Lung microvascular endothelial cell (primary cell): ENCODE results near the gene ME1. TPM values are rescaled to one million over a fixed set of nuclear protein-coding genes. Genes with fewer than 3 reads are reported as not detected.
"Not testable (repeated sequence)": the region's sequence is repeated elsewhere in the genome, so short reads cannot be mapped to it uniquely, and the experiment has no call there.

ENCODE experiments used
- DNase-seq, 2 donors: peaks; one replicate each; pipeline versions ENCODE4 v3.0.0 to v3.0.0-alpha.2; 2010; ENCODE audit warnings: low read depth in 2 of 2
- total RNA-seq: library from RNA; depleted of rRNA; stranded (reverse); fragments of >200 nt; gene quantifications from 2 replicates; pipeline ENCODE4 v1.2.1, GENCODE V29; 2014

The ME1 gene
- 2.2 and 6.5 TPM in 2 replicates for total RNA-seq

DNA sequence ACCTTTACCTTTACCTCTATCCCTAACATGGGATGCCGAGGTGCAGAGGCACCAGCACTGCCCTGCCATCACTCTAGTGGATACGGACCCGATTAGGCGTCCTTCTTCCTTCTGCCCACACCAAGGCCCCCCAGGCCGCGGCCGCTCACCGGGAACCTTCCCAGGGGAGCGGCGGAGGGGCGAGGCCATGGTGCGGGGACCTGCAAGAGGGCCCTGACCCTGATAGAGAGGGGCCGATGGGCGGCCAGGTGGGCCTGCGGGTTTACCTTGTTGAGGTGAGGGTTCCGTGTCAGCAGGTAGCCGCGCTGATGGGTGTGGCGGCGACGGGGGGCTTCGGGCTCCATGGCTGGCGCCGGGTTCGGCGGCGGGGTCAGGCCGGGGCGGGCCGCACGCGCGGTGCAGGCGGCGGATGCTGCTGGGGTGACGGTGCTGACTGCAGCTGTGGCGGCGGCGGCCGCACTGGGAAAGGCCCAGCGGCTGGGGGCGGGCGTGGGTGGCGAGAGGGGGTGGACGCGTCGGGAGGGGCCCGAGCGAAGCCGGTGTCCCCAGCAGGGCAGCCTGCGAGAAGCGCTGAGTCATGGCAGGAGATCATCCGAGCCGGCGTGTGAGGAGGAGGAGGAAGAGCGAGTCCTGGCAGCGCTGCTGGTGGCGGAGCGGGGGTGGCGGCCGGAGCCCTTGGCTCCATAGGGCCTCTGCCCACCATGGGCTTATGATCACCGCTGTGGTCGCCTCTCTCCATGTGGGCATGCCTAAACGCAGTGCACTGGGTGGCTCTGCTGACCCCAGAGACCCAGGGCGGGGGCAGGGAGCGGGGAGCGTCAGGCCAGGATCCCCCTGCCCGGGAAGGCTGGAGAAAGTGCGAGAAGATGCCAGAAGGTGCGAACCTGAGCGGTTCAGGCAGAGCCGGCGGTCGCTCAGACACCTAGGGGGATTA, at the start of gene ME1:
Gene ME1 (minus strand): TSS at position 441 of the 934 bp plus-strand sequence. CDS start 97 bp downstream, at position 344.
- DNase-seq, result peak; percentile 83 to 87

DNA sequence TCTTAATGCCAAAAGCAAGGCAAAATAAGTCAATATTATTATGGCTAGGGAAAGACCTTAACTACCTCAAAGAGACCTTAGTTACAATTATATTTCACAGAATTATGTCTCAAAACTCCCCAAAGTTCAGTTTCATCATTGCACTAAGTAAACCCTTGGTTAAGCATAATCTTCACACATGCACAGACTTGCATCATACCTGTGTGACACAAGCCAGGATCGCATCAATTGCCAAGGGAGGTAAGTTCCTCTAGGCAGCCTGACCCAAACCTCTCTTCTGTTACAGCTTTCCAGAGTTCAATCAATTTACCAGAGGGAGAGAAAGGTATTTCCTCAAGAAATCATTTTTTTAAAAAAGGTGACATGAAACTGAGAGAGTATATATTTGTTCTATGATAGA, 49.6 kb upstream of the ME1 start:
- no peak for DNase-seq

DNA sequence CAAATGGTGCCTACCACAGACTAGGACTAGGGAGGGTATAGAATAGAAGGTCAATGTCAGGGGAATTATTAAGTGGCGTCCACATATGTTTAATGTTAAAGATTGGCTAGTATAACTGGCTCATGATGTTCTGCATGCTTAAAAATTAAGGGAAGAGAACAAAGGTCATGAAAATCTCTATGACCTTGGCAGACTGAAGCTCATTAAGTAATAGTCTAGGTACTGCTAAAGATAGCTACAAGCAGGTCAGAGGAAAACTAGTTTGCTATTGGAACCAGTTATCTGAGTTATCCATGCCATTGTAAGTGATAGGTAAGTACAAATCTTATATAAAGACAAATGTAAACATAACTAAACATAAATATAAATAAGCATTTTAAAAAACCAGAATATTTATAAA, 48.5 kb upstream of the ME1 start:
- no peak for DNase-seq

DNA sequence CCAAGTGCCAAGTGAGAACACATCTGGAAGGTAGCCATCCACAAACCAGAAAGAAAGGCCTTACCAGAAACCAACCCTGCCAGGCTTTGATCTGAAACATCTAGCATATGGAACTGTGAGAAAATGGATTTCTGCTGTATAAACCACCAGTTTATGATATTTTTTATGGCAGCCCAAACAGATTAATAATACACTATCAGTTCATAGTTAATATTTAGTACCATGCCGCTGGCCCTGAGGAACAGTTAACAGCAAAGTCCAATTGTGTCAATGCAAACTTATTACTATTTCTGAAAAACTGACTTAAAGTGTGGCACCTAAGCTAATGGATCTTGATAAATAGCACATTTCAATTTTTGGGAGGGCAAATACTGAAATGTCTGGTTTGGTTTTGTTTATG, 46.1 kb upstream of the ME1 start:
- no peak for DNase-seq

DNA sequence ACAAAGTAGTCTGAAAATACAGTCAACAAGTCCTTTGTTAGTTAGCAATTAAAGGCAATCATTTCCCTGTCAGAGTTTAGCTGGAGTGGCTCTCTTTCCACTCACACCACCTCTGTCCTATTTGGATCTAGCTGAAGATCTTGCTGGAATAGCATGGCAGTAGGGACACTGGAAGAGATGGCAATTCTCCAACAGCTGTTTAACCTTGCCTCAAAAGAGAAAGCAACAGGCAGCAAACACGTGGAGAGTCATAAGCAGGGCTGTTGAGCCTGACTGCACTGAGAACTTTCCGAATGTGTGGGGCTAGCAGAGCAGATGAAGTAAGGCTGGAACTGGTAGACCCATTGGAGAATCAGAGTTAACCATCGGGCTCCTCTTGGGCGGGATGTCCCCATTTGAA, 43.5 kb upstream of the ME1 start:
- DNase-seq, result peak; percentile 3 to 50

DNA sequence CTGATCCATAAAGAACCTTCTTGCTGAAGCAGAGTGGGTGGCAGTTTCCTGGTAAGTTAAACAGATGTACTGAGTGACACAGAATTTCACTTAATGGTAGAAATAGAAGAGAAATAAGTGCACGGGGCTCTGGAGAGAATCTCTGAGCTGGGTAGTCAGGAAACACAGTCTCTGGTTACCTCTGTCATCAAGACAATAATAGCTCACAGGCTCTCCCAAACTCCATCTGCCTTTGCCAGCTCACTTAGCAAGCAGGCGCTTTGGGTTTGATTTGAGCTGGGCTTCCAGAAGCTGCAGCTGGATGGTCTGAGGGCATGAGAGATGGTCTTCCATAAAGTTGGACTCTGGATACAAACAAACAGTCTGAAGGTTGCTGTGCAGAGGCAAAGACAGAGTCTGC, 41.9 kb upstream of the ME1 start:
- DNase-seq, result no peak

DNA sequence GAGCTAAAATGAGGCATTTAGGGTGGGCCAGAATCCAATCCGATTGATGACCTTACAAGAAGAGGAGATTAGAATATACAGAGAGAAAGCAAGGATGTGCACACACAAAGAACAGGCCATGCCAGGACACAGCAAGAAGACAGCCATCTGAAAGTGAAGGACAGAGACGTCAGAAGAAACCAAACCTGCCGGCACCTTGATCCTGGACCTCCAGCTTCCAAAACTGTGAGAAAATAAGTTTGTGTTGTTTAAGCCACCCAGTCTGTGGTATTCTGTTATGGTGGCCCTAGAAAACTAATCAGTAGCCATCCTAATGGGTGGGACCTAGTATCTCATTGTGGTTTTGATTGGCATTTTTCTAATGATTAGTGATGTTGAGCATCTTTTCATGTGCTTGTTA, 39.7 kb upstream of the ME1 start:
- DNase-seq, result no peak

DNA sequence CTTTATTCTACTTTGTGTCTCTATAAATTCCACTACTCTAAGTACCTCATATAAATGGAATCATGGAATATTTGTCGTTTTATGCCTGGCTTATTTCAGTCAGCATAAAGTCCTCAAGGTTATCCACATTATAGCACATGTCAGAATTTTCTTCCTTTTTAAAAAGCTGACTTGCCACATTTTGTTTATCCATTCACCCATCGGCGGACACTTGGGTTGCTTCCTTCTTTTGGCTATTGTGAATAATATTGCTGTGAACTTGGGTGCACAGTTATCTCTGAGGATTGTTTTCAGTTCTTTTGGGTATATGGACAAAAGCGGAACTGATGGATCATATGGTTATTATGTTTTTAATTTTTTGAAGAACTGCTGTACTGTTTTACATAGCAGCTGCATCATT, 39.1 kb upstream of the ME1 start:
- no peak for DNase-seq

DNA sequence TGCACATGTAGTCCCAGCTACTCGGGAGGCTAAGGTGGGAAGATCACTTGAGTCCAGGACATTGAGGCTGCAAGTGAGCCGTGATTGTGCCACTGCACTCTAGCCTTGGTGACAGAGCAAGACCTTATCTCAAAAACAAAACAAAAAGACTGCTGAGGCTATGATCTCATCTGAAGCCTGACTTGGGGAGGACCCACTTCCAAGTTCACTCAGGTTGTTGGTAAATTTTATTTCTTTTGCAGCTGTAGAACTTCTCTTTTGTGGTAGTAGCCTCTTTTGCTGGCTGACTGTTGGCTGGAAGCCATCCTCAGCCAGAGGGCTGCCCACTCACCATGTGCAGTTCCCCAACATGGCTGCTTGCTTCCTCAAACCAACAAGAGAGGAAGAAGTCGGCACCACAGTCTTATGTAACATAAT, 36.8 kb upstream of the ME1 start:
- DNase-seq, result no peak

DNA sequence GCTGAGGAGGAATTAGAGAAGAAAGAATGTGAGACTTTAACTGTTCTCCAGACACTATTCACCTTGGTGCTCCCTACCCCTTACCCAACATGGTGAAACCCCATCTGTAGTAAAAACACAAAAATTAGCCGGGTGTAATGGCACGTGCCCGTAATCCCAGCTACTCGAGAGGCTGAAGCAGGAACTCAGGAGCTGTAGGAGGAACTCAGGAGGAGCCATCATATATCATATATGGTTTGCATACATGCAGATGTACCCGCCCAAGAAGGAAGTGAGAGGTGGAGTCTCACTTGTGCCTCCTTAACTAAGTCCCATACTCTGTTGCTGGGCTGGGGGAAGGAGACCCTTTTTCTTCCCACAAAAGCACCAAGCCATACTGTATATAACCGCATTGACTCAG, 35.5 kb upstream of the ME1 start:
- no peak for DNase-seq

DNA sequence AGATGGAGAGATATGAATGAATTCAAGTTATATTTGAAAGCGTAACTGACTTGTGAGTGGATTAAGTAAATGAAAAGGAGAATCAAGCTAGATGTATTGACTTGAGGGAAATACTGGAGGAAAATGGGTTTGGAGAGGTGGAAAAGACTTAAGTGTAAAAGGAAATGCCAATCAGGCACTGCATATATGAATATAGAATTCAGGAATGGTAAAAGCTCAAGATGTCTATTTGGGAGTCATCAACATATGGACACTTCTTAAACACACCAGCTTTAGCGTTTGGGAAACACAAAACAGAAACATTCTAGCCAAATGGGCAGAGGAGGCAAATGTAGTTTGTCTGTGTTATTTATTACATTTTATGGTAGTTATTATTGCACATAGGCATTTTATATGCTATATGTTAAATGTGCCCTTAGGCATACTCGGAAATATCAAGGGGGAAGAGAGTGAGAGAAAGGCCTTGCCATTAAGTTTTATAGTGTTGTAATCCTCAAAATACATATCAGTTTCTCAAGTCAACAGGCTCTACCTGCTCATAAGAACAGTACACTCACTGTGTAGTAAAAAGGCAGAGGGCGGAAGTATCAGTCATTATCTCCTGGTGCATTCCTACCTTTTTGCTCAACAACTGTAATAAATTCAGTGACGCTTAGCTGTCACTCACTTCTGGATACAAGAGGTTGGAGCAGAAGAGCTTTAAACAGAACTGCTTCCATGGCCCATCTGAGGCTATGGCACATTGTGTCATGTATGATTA, 33.7 kb upstream of the ME1 start:
- DNase-seq, result no peak

DNA sequence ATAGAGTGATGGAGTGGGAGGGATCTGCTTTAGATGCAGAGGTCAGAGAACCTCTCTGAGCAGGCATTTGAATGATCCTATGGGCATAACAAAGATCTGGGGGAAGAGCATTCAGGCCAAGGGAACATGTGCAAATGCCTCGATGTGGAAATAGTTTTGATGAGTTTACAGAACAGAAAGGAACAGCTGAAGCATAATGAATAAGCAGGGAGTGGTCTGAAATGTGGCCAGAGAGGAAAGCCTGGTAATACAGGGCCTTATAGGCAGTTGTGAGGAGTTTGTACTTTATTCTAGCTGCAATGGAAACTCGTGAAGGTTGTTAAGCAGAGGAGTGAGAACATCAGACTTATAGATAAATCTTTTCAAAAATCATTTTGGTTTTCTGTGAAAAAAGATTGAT, 33.0 kb upstream of the ME1 start:
- DNase-seq, result no peak

DNA sequence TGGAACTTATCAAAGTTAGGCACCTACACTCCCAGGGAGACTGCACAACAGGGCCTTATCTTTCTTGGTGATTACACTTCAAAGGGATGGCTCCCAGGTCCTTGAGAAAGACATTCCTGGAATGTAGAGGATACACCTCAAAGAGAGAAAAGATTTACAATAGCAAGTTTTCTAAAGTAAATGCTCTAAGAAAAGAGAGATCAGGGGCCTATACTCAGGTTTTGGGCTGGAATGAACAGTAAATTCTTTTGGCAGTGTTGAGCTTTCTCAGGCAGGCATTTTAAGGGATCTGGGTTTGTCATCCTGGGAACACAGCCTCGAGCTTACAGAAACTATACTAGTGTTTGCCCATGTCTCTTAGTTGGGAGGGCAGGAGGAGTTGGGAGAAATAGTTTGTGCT, 31.7 kb upstream of the ME1 start:
- no peak for DNase-seq

DNA sequence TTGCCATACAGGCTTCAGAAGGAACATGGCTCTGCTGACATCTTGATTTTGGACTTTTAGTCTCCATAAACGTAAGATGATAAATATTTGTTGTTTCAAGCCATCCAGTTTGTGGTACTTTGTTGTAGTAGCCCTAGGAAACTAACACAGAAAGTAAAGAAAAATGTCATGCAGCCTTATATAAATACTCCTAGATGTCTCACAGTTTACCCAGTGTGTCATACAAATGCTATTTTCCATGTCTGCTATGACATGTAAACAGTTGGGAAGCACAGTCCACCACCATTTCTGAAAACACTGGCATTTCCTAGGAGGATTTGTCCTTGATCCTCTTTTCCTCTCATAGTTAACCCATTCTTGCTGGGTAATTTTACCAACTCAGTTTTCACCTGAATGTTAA, 30.6 kb upstream of the ME1 start:
- DNase-seq, result no peak

DNA sequence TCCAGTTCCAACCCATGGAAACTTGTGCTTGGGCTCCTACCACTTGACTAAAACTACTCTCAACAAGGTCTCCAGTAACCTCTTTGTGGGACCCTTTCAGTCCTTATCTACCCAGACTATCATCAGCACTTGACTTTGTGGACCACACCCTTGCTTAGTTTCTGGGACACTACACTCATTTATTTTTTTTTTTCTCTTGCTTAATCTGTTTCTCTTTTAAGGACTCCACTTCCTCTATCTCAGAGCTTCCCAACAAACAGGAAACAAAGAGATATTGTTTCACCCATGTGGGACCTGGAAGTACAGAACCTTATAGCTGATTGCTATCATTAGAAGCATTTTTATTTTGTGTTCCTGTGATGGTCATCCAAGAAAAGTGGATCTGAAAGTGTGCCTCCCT, 28.8 kb upstream of the ME1 start:
- no peak for DNase-seq

DNA sequence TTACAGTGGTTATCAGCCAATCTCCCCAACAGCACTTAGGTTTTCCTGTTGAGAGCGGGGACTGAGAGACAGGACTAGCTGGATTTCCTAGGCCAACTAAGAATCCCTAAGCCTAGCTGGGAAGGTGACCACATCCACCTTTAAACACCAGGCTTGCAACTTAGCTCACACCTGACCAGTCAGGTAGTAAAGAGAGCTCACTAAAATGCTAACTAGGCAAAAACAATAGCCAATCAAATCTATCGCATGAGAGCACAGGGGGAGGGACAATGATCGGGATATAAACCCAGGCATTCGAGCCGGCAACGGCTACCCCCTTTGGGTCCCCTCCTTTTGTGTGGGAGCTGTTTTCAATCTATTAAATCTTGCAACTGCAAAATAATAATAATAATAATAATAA, 19.2 kb upstream of the ME1 start:
- not testable (repeated sequence) for DNase-seq

DNA sequence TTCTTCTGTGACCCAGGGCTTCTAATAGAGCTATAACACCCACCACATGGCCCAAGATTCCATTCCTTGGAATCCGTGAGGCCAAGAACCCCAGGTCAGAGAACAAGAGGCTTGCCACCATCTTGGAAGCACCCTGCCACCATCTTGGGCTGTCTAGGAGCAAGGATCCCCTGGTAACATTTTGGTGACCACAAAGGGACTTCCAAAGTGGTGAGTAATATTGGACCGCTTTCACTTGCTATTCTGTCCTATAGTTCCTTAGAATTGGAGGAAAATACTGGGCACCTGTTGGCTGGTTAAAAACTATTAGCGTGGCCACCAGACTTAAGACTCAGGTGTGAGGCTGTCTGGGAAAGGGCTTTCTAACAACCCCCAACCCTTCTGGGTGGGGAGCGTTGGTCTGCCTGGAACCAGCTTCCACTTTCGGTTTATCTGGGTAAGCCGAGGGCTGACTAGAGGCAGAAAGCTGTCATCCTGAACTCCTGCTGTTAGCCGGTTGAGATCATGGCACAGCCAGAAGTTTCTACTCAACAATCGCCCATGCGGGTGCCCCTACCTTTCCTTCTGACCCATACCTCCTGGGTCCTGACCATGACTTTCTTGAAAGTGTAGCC, 13.3 kb upstream of the ME1 start:
- not testable (repeated sequence) for DNase-seq

DNA sequence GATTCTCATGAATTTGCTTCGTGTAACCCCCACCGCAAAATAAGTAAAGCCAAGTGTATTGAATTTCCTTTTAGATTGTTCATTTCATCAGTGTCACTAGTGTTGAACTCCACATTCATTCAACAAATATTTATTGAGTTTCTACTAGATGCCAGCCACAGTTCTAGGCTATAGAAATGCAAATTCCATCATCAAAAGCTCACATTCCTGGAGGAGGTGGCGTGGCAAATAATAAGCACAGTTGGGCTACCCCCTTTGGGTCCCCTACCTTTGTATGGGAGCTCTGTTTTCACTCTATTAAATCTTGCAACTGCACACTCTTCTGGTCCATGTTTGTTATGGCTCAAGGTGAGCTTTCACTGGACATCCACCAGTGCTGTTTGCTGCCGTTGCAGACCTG, 12.7 kb upstream of the ME1 start:
- no peak for DNase-seq

DNA sequence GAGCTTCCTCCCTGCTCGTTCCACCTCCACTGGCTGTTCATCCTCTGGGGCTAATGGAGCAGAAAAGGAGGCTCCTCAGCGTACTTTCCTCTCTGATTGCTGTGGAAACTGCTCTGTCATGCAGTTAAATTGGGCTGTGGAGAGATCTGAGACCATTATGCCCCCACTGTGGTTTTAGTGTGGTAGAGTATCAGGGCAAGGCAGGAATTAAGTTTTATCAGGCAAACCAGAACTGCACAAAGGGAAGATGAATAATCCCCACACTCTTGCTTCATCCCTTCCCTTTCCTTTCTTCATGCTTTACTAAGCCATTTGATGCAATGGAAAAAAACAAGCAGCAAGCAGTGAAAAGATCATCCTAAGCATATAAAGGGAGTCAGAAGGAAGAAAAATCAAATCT, 11.9 kb upstream of the ME1 start:
- no peak for DNase-seq

DNA sequence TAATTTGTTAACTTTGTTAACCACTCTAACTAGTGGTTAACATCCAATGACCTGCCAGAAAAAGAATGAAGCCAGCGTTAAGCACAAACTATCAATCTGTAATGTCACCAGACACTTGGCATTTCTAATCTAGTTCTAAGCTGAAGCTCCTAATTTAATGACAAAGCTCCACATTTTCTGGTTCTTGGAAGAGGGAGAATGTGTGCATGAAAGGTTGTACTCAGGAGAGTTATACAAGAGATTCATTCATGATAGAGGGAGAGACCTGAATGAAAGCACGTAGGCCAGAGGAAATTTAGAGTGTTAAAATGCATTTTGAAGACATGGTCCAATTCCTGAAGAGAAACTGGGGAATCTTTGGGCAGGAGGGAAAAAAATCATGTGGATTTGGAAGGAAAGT, 8.3 kb upstream of the ME1 start:
- DNase-seq, result no peak

DNA sequence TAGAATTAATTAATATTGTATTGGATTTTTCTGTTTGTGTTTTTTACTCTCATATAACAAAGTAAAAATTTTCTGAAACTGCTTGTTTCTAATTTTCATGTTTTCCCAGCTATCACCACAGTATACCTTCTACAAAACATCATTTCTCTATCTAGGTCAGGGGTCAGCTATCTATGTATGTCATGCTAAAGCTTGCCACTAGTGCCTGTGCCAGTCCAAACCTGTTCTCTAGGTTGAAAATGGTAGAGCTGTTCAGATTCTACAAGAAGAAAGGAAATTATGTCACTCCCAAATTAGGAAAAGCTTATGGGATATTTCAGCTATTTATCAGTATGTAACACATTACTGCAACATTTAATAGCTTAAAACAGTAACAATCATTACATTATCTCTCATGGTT, 5.8 kb upstream of the ME1 start:
- DNase-seq, result no peak

DNA sequence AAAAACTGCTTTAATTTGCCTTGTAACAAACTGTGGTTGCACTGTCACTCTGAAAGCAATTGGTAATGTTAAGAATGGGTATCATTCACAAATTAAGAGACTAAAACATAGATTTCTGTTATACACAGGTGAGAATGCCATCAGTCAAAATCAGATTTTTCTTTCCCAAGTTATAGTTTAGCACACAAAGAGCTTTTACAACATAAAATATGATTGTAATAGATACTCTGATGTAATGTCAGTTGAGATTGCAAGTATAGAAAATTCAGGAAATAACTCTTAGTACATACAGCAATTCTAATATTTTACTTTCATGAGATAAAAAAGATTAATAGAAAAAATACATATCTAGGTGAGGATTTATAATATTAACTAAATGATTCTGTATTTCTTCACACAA, 2.3 kb upstream of the ME1 start:
- no peak for DNase-seq
